ENCODE results near the gene ZBTB48.

ZBTB48 gene

DNA sequence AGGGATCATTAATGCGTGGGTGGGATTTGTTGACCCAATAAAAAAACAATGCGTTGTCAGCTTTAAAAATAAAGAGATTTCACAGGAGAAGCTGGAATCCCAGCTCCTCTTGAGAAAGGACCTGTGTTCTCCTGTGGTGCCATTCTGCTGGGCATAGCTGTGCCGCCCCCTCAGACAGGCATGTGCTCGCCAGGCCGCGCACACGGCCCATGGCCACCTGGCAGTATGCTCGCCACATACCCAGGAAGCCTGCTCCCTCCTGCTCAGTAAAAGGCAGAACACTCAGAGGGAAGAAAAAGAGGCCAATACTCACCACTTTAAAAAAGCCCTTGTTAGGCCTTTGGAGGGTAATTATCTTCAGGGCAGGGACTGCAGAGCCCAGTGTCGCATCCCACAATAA, 58.0 kb downstream of the ZBTB48 start:
- DNase-seq (ENCODE audit: low read depth) = no peak
- TF ChIP-seq, protein P1, sequence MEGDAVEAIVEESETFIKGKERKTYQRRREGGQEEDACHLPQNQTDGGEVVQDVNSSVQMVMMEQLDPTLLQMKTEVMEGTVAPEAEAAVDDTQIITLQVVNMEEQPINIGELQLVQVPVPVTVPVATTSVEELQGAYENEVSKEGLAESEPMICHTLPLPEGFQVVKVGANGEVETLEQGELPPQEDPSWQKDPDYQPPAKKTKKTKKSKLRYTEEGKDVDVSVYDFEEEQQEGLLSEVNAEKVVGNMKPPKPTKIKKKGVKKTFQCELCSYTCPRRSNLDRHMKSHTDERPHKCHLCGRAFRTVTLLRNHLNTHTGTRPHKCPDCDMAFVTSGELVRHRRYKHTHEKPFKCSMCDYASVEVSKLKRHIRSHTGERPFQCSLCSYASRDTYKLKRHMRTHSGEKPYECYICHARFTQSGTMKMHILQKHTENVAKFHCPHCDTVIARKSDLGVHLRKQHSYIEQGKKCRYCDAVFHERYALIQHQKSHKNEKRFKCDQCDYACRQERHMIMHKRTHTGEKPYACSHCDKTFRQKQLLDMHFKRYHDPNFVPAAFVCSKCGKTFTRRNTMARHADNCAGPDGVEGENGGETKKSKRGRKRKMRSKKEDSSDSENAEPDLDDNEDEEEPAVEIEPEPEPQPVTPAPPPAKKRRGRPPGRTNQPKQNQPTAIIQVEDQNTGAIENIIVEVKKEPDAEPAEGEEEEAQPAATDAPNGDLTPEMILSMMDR (IDR thresholded peaks at IDR 0.05; ENCODE audit: insufficient read depth, low read depth, low read length, missing control alignments) = no peak
- H3K4me3 ChIP-seq (ENCODE audit: low read length) = no peak overlapping the region

- TF ChIP-seq, protein P1 (IDR thresholded peaks at IDR 0.05; ENCODE audit: insufficient read depth, low read depth, low read length, missing control alignments) = no peak
- DNase-seq (ENCODE audit: low read depth) = no peak
These were observed 58.4 kb downstream of the ZBTB48 start for GRCh38 chr1:6638226-6638625.

More at GRCh38 chr1:6638226-6638625, 58.4 kb downstream of the ZBTB48 start:
- no peak overlapping the region for H3K4me3 ChIP-seq (ENCODE audit: low read length)

Measured in epithelial cell of esophagus (primary cell).